Effector memory CD4-positive, alpha-beta T cell (primary cell): ENCODE data around the gene GDPGP1.

ENCODE experiments used
- DNase-seq, 3 donors: peaks; one replicate each; pipeline ENCODE4 v3.0.0-alpha.2; 2020
- H3K27ac ChIP-seq: 2 replicates; pipeline ENCODE4 v1.7.0; 2013; ENCODE audit warnings: mild to moderate bottlenecking, low read length, moderate library complexity; ENCODE audit not compliant: insufficient read depth, poor library complexity, severe bottlenecking
- H3K27me3 ChIP-seq: replicated peaks from 2 replicates; pipeline ENCODE4 v1.7.0; 2013; ENCODE audit warnings: mild to moderate bottlenecking, low read length; ENCODE audit not compliant: insufficient read depth, control insufficient read depth, poor library complexity, severe bottlenecking
- H3K36me3 ChIP-seq: 2 replicates; pipeline ENCODE4 v1.7.0; 2013; ENCODE audit warnings: mild to moderate bottlenecking, low read length, moderate library complexity; ENCODE audit not compliant: control insufficient read depth, insufficient read depth
- H3K4me1 ChIP-seq: 2 replicates; pipeline ENCODE4 v1.7.0; 2013; ENCODE audit warnings: low read length, mild to moderate bottlenecking; ENCODE audit not compliant: control insufficient read depth, insufficient read depth, poor library complexity, severe bottlenecking
- H3K4me3 ChIP-seq: 2 replicates; pipeline ENCODE4 v1.7.0; 2013; ENCODE audit warnings: low read length, low read depth, mild to moderate bottlenecking; ENCODE audit not compliant: insufficient read depth, poor library complexity, severe bottlenecking
- H3K9me3 ChIP-seq: 2 replicates; pipeline ENCODE4 v1.7.0; 2013; ENCODE audit warnings: mild to moderate bottlenecking, low read length, moderate library complexity; ENCODE audit not compliant: control insufficient read depth

GDPGP1 gene

DNA sequence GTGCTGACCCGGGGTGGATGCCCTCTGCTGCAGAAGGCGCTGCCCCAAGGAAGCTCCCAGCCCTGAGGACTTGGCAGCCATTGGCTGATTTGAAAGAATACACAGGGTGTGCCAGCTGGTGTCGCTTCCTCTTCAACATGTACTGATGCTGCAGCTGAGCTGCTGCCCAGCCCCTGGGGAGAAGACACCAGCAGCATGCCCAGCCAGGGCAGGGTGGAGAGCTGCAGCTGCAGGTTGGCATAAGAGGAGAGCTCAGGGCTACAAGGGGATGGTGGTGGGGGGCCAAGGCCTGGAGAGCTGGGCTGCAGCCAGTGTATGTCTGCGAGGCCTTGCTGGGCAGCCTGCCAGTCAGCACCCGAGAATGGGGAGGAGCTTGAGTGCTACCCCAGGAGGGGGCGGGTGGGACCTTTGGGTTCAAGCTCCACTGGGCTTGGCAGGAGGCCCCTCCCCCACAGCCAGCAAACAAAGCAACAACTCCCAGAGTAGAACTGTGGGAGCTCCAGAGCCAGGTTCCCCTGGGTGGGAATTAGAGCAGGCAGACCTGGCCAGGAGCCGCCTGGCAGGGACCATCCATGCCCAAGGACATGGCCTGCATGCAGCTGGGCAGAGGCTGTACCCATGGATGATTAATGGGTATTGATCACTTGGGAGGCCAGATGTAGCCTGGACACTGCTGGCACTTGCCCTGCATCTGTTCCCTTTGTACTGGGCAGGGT is 42.1 kb upstream of the GDPGP1 start:
- Histone ChIP-seq H3K27ac (no peak overlapping the region), H3K4me3 (no peak overlapping the region), H3K4me1 (peaks cover 11% of the 10 kb centered on the region), H3K9me3 (no peaks in the 10 kb centered on the region), H3K27me3 (no peaks in the 10 kb centered on the region), H3K36me3 (no peaks in the 10 kb centered on the region)
- no peak for DNase-seq

GRCh38 chr15:90192961-90193786 is 40.8 kb upstream of the GDPGP1 start:
- Histone ChIP-seq H3K9me3 (no peaks in the 10 kb centered on the region), H3K27ac (no peak overlapping the region), H3K27me3 (no peaks in the 10 kb centered on the region), H3K4me3 (no peak overlapping the region), H3K36me3 (no peaks in the 10 kb centered on the region), H3K4me1 (peaks cover 11% of the 10 kb centered on the region)
- DNase-seq = no peak

- Histone ChIP-seq H3K27ac (no peak overlapping the region), H3K4me3 (no peak overlapping the region), H3K4me1 (peaks cover 11% of the 10 kb centered on the region), H3K9me3 (no peaks in the 10 kb centered on the region), H3K27me3 (no peaks in the 10 kb centered on the region), H3K36me3 (no peaks in the 10 kb centered on the region)
- no peak for DNase-seq
These were observed 39.4 kb upstream of the GDPGP1 start for GRCh38 chr15:90194655-90195054.

- Histone ChIP-seq H3K36me3 (no peaks in the 10 kb centered on the region), H3K9me3 (no peaks in the 10 kb centered on the region), H3K27me3 (no peaks in the 10 kb centered on the region), H3K4me1 (peaks cover 20% of the 10 kb centered on the region), H3K27ac (peak overlapping the region; percentile 71), H3K4me3 (peak overlapping the region; percentile 94)
- no peak for DNase-seq
These were observed 33.4 kb upstream of the GDPGP1 start for GRCh38 chr15:90200534-90201129.

DNA sequence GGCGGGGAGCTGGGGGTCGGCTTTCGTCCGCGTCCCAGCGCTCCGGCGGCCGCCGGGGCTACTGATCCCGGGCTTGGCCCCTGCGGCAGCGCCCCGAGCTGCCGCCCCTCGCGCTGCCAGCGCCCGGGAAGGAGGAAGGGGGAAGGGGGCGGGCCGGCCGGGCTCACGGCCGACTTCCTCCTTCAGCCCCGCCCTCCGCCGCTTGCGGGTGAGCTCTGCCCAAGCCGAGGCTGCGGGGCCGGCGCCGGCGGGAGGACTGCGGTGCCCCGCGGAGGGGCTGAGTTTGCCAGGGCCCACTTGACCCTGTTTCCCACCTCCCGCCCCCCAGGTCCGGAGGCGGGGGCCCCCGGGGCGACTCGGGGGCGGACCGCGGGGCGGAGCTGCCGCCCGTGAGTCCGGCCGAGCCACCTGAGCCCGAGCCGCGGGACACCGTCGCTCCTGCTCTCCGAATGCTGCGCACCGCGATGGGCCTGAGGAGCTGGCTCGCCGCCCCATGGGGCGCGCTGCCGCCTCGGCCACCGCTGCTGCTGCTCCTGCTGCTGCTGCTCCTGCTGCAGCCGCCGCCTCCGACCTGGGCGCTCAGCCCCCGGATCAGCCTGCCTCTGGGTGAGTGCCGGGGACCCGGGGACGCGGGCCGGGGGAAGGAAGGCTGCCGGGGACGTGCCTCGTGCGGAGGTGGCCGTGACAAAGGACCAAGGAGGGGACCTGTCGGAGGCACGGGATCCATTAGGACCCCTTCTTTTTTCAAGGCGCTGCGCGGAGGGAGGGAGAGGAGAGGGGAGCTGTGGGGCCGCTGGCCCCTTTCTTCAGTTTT is 32.7 kb upstream of the GDPGP1 start, which contains the start of gene SEMA4B:
Gene SEMA4B (plus strand): TSS at position 201 of the 814 bp plus-strand sequence. CDS start 249 bp downstream, at position 450.
- DNase-seq = peak; percentile 47 to 69 (median 59)
- Histone ChIP-seq H3K36me3 (no peaks in the 10 kb centered on the region), H3K27me3 (no peaks in the 10 kb centered on the region), H3K4me1 (peaks cover 20% of the 10 kb centered on the region), H3K27ac (peak within 1 kb of the TSS; percentile 71), H3K4me3 (peak within 1 kb of the TSS; percentile 94), H3K9me3 (no peaks in the 10 kb centered on the region)

DNA sequence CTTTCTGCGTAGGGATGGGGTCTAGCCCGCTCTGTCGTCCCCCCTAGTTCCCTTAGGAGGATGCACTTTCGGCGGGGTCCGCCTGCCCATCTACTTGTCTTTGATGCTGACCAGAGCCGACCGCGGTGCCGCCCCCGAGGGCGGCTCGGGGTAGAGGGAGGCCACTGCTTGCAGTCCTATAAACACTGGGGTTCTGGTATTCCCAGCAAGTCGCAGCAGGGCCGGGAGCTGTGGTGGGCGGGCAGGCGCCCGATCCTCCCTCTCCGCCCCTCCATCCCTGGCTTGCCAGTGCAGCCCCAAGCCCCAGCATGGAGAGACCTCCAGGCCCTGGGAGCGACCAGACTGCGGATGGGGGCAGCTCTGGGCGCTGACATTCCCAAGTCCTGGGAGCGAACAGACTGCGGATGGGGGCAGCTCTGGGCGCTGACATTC is 32.0 kb upstream of the GDPGP1 start:
- H3K4me1 ChIP-seq = peaks cover 20% of the 10 kb centered on the region
- no peaks in the 10 kb centered on the region for H3K27me3 ChIP-seq
- H3K36me3 ChIP-seq = no peaks in the 10 kb centered on the region
- H3K9me3 ChIP-seq = no peaks in the 10 kb centered on the region
- peak overlapping the region; percentile 71 for H3K27ac ChIP-seq
- no peak for DNase-seq
- H3K4me3 ChIP-seq = peak overlapping the region; percentile 94

DNA sequence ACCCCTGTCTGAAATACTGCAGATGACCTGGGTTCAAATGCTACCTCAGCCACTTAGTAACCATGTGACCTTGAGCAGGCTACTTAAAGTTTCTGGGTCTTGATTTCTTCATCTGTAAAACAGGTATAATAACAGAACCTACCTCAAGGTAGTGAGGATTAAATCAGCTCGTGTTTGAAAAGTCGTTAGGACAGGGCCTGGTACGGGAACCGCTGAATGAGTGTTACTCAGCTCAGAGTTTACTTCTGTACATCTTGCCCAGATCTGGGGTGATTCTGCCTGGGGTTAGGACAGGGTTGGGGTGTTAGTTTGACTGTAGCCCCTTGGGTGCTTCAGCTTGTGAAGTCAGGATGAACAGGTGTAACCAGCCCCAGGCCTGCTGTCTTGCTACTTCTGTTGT is 31.1 kb upstream of the GDPGP1 start:
- Histone ChIP-seq H3K4me3 (no peak overlapping the region), H3K9me3 (no peaks in the 10 kb centered on the region), H3K36me3 (no peaks in the 10 kb centered on the region), H3K4me1 (peaks cover 20% of the 10 kb centered on the region), H3K27me3 (no peaks in the 10 kb centered on the region), H3K27ac (no peak overlapping the region)
- DNase-seq = no peak

- peaks cover 20% of the 10 kb centered on the region for H3K4me1 ChIP-seq
- no peak for DNase-seq
- H3K36me3 ChIP-seq = no peaks in the 10 kb centered on the region
- no peak overlapping the region for H3K4me3 ChIP-seq
- no peak overlapping the region for H3K27ac ChIP-seq
- H3K27me3 ChIP-seq = no peaks in the 10 kb centered on the region
- no peaks in the 10 kb centered on the region for H3K9me3 ChIP-seq
These were observed 30.5 kb upstream of the GDPGP1 start for GRCh38 chr15:90203473-90203872.

DNA sequence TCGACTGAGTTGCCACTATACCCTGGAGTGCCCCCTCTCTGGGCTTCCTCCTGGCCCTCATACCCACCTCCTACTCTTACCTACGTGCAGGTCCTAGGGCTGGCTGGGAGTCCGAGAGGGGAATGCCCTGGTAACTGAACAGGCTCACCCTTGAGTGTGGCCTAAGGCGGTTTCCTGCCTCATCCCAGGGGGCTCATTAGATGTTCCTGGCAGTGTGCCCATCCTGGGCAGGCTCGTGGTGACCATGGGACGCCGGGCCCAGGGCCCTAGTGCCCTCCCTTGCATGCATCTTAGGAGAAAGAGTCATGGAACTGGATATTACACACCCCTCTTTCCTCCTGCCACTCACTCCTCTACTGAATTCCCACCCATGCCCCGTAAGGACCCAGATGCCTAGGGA is 30.1 kb upstream of the GDPGP1 start:
- Histone ChIP-seq H3K4me3 (no peak overlapping the region), H3K36me3 (no peaks in the 10 kb centered on the region), H3K4me1 (peaks cover 20% of the 10 kb centered on the region), H3K9me3 (no peaks in the 10 kb centered on the region), H3K27ac (no peak overlapping the region), H3K27me3 (no peaks in the 10 kb centered on the region)
- DNase-seq = no peak
